SK-N-SH (cell line): ENCODE measurements around the gene CABP4. TPM values are rescaled to one million over a fixed set of nuclear protein-coding genes. Genes with fewer than 3 reads are reported as not detected.
"Not testable (repeated sequence)": the region's sequence is repeated elsewhere in the genome, so short reads cannot be mapped to it uniquely, and the experiment has no call there.

Source experiments
- CTCF ChIA-PET: fragments of 300-600, 350-600 bp; formaldehyde crosslinking; extraction: SDS; loops from one replicate; lab custom pipeline; 2021; lab: Yijun Ruan, JAX
- POLR2A ChIA-PET: fragments of 350-600 bp; sonication (Branson Sonifier 250); formaldehyde crosslinking; extraction: SDS; loops from one replicate; lab custom pipeline; 2020; ENCODE audit warnings: antibody characterized with exemption, inconsistent platforms; lab: Yijun Ruan, JAX
- DNase-seq: peaks from one replicate; pipeline ENCODE4 v3.0.0; 2012
- H2AFZ ChIP-seq: fragments of 200-600 bp; sonication (generic); 2 replicates; pipeline ENCODE4 v1.8.1; 2016; ENCODE audit warnings: antibody characterized with exemption, mild to moderate bottlenecking, low read depth
- H3F3A ChIP-seq: fragments of 200-600 bp; sonication (generic); replicated peaks from 2 replicates; pipeline ENCODE3; 2016; ENCODE audit warnings: antibody characterized with exemption, mild to moderate bottlenecking; ENCODE audit not compliant: insufficient read depth
- H3K27ac ChIP-seq, 2 experiments: fragments of 200-500 bp in 1 of 2; fragments of 200-600 bp in 1 of 2; sonication (Bioruptor generic) in 1 of 2; sonication (generic), shearing (Covaris generic) in 1 of 2; 2 replicates each; pipeline versions ENCODE4 v1.5.1 to v1.6.1; 2014 to 2016; ENCODE audit warnings: low read depth in 2 of 2, inconsistent platforms in 1 of 2, low read length in 1 of 2, mild to moderate bottlenecking in 1 of 2, mixed read lengths in 1 of 2
- H3K27me3 ChIP-seq: fragments of 200-600 bp; sonication (generic), shearing (Covaris generic); 2 replicates; pipeline ENCODE4 v1.6.1; 2016; ENCODE audit warnings: mixed run types; ENCODE audit not compliant: insufficient read depth
- H3K36me3 ChIP-seq, 2 experiments: fragments of 200-500 bp in 1 of 2; fragments of 200-600 bp in 1 of 2; sonication (Bioruptor generic) in 1 of 2; sonication (generic) in 1 of 2; replicated peaks in 1 of 2; 2 replicates each; pipeline versions ENCODE3 to v1.5.1; 2014 to 2016; ENCODE audit warnings: low read length in 1 of 2, mild to moderate bottlenecking in 1 of 2; ENCODE audit not compliant: insufficient read depth in 2 of 2, control insufficient read depth in 1 of 2
- H3K4me1 ChIP-seq, 2 experiments: fragments of 200-500 bp in 1 of 2; fragments of 200-600 bp in 1 of 2; sonication (Bioruptor generic) in 1 of 2; sonication (generic), shearing (Covaris generic) in 1 of 2; 2 replicates each; pipeline versions ENCODE4 v1.5.1 to v1.6.1; 2014 to 2016; ENCODE audit warnings: low read depth in 1 of 2, low read length in 1 of 2, mixed run types in 1 of 2; ENCODE audit not compliant: insufficient read depth in 2 of 2, control insufficient read depth in 1 of 2
- H3K4me2 ChIP-seq: fragments of 200-600 bp; sonication (generic), shearing (Covaris generic); 2 replicates; pipeline ENCODE4 v1.6.1; 2017; ENCODE audit warnings: mixed run types
- H3K4me3 ChIP-seq, 2 experiments: fragments of 200-500 bp in 1 of 2; fragments of 200-600 bp in 1 of 2; sonication (Bioruptor generic) in 1 of 2; sonication (generic), shearing (Covaris generic) in 1 of 2; 2 replicates each; pipeline versions ENCODE4 v1.5.1 to v1.8.1; 2014 to 2016; ENCODE audit warnings: low read depth in 2 of 2, inconsistent platforms in 1 of 2, low read length in 1 of 2, mild to moderate bottlenecking in 1 of 2, mixed read lengths in 1 of 2, moderate library complexity in 1 of 2
- H3K79me2 ChIP-seq: fragments of 200-600 bp; sonication (generic); 2 replicates; pipeline ENCODE4 v1.8.1; 2017; ENCODE audit warnings: mild to moderate bottlenecking; ENCODE audit not compliant: insufficient read depth
- H3K9ac ChIP-seq: fragments of 200-600 bp; sonication (generic); 2 replicates; pipeline ENCODE4 v1.6.1; 2017; ENCODE audit warnings: mixed run types
- H3K9me2 ChIP-seq: fragments of 200-600 bp; sonication (generic); 2 replicates; pipeline ENCODE4 v1.6.1; 2017; ENCODE audit warnings: mixed run types
- H3K9me3 ChIP-seq: fragments of 200-600 bp; sonication (generic); 2 replicates; pipeline ENCODE4 v1.6.1; 2017; ENCODE audit warnings: mixed run types, mild to moderate bottlenecking, moderate library complexity
- H4K20me1 ChIP-seq: fragments of 200-600 bp; sonication (generic); 2 replicates; pipeline ENCODE4 v1.6.1; 2017; ENCODE audit warnings: mild to moderate bottlenecking, mixed run types; ENCODE audit not compliant: insufficient read depth
- EP300 ChIP-seq, 2 experiments: IDR thresholded peaks; 2 replicates each; pipeline versions ENCODE4 v1.4.0 to v1.6.1; 2012; ENCODE audit warnings: borderline replicate concordance in 1 of 2, low read depth in 1 of 2, low read length in 1 of 2
- FOSL2 ChIP-seq: IDR thresholded peaks from 2 replicates; pipeline ENCODE4 v1.4.0; 2012; ENCODE audit warnings: low read depth, mild to moderate bottlenecking, moderate library complexity, borderline replicate concordance
- RFX5 ChIP-seq: IDR thresholded peaks from 2 replicates; pipeline ENCODE4 v1.6.1; 2012; ENCODE audit warnings: mild to moderate bottlenecking, improper control_type of control experiment, low read length
- TCF12 ChIP-seq: IDR thresholded peaks from 2 replicates; pipeline ENCODE4 v1.4.0; 2012
- USF1 ChIP-seq: IDR thresholded peaks from 2 replicates; pipeline ENCODE4 v1.4.0; 2012; ENCODE audit warnings: low read depth, borderline replicate concordance
- WGBS: methylation state at CpG from one replicate; pipeline ENCODE4 v1.1.6; 2017; ENCODE audit warnings: low lambda C conversion rate; 5-methylcytosine and 5-hydroxymethylcytosine counted together
- polyA plus RNA-seq, 3 experiments: library from polyadenylated mRNA; depleted of rRNA; stranded (reverse); fragments of >200 nt; gene quantifications; 2 replicates each; pipeline ENCODE4 v1.2.3, GENCODE V29; 2012
- TF ChIP-seq, protein P1 (sequence below): fragments of 150-350 bp; IDR thresholded peaks from 2 replicates; pipeline ENCODE4 v1.6.1; 2016; ENCODE audit warnings: mild to moderate bottlenecking, low read depth, low read length
- TF ChIP-seq, protein P2 (sequence below): fragments of 200-600 bp; sonication (generic); IDR thresholded peaks from 2 replicates; pipeline ENCODE4 v1.6.1; 2017; ENCODE audit warnings: antibody characterized with exemption, mild to moderate bottlenecking, moderate library complexity
- TF ChIP-seq, protein P3 (sequence below): IDR thresholded peaks from 2 replicates; pipeline ENCODE4 v1.4.0; 2012; ENCODE audit warnings: low read depth

CABP4 gene
- polyA plus RNA-seq, 1 of the 3 experiments (the other 2 are of a cell fraction), result not detected

GRCh38 chr11:67484847-67485311 is 29.7 kb downstream of the CABP4 start:
- Histone ChIP-seq H3K79me2 (peaks cover 25% of the 10 kb centered on the region), H3K4me1 (peaks cover 6 to 17% of the 10 kb centered on the region in 2 experiments; a peak in 3 of 4 replicates), H2AFZ (no peak overlapping the region), H3K9me3 (no peaks in the 10 kb centered on the region), H3K27ac (no peak overlapping the region), H4K20me1 (no peaks in the 10 kb centered on the region), H3K4me3 (no peak overlapping the region), H3K9ac (no peak overlapping the region), H3F3A (peaks cover 2% of the 10 kb centered on the region), H3K4me2 (no peak overlapping the region), H3K27me3 (no peaks in the 10 kb centered on the region), H3K9me2 (no peaks in the 10 kb centered on the region), H3K36me3 (peaks cover 0 to 13% of the 10 kb centered on the region in 2 experiments)
- TF ChIP-seq RFX5, result no peak
- no peak for TF ChIP-seq USF1
- TF ChIP-seq, protein P1, sequence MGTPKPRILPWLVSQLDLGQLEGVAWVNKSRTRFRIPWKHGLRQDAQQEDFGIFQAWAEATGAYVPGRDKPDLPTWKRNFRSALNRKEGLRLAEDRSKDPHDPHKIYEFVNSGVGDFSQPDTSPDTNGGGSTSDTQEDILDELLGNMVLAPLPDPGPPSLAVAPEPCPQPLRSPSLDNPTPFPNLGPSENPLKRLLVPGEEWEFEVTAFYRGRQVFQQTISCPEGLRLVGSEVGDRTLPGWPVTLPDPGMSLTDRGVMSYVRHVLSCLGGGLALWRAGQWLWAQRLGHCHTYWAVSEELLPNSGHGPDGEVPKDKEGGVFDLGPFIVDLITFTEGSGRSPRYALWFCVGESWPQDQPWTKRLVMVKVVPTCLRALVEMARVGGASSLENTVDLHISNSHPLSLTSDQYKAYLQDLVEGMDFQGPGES, result no peak
- TF ChIP-seq, protein P2, sequence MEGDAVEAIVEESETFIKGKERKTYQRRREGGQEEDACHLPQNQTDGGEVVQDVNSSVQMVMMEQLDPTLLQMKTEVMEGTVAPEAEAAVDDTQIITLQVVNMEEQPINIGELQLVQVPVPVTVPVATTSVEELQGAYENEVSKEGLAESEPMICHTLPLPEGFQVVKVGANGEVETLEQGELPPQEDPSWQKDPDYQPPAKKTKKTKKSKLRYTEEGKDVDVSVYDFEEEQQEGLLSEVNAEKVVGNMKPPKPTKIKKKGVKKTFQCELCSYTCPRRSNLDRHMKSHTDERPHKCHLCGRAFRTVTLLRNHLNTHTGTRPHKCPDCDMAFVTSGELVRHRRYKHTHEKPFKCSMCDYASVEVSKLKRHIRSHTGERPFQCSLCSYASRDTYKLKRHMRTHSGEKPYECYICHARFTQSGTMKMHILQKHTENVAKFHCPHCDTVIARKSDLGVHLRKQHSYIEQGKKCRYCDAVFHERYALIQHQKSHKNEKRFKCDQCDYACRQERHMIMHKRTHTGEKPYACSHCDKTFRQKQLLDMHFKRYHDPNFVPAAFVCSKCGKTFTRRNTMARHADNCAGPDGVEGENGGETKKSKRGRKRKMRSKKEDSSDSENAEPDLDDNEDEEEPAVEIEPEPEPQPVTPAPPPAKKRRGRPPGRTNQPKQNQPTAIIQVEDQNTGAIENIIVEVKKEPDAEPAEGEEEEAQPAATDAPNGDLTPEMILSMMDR, result no peak
- no peak for TF ChIP-seq TCF12
- TF ChIP-seq EP300 (IDR thresholded peaks at IDR 0.05; ENCODE audit: borderline replicate concordance in 1 of 2, low read depth in 1 of 2, low read length in 1 of 2), result no peak
- TF ChIP-seq FOSL2, result no peak
- TF ChIP-seq, protein P3, sequence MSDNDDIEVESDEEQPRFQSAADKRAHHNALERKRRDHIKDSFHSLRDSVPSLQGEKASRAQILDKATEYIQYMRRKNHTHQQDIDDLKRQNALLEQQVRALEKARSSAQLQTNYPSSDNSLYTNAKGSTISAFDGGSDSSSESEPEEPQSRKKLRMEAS, result no peak
- WGBS, result 95% methylated on average over 11 of the region's 11 CpGs
- CTCF ChIA-PET, result no interaction called here
- no peak for DNase-seq
- POLR2A ChIA-PET, result no interaction called here

- H3K9me2 ChIP-seq, H2AFZ ChIP-seq, H3K4me2 ChIP-seq, H3K9me3 ChIP-seq, H3K4me3 ChIP-seq, H3K27ac ChIP-seq, H3K27me3 ChIP-seq, DNase-seq, H3F3A ChIP-seq, H4K20me1 ChIP-seq, POLR2A ChIA-PET, H3K9ac ChIP-seq: not testable (repeated sequence)
- 94% methylated on average over 7 of the region's 7 CpGs for WGBS
- H3K36me3 ChIP-seq, result peaks cover 0 to 24% of the 10 kb centered on the region in 2 experiments
- H3K4me1 ChIP-seq, result peaks cover 6 to 17% of the 10 kb centered on the region in 2 experiments; a peak in 3 of 4 replicates
- CTCF ChIA-PET, result interaction anchor here (1.4 kb wide), 1 partner anchor 58 kb away, joined by 3 read pairs; the partner anchor contains the start of gene RPS6KB2
- H3K79me2 ChIP-seq, result peaks cover 25% of the 10 kb centered on the region
Measured at GRCh38 chr11:67485873-67486361, 30.8 kb downstream of the CABP4 start.
